DND-41 (cell line): ENCODE measurements around the gene FREM2.

ENCODE experiments used
- EZH2 ChIP-seq: IDR thresholded peaks from 3 replicates; pipeline ENCODE4 v1.6.1; 2012; ENCODE audit warnings: borderline replicate concordance, low read depth, mild to moderate bottlenecking, moderate library complexity, low read length, inconsistent platforms; ENCODE audit not compliant: severe bottlenecking
- TF ChIP-seq, protein P1 (sequence below): IDR thresholded peaks from 2 replicates; pipeline ENCODE4 v1.5.1; 2012; ENCODE audit warnings: borderline replicate concordance, low read length, moderate library complexity, mild to moderate bottlenecking; ENCODE audit not compliant: poor library complexity, severe bottlenecking; ENCODE audit errors: extremely low read depth

DNA sequence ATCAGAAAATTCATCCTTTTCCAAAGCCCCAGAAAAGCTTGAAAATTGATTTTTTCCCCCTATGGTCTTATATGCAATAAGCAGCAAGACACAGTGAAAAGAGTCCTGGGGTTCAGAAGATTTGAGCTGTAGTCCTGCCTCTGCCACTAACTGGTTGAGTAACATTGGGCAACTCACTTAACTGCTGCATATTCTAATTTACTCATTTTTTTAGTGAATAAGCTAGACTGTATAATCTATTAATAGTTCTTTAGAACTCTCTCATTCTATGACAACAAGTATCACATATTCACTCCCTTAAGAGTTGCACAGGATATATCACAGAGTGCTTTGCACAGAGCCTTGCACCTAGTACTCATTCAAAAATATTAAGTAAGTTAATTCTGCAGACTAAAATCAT is 192.9 kb downstream of the FREM2 start:
- TF ChIP-seq, protein P1, sequence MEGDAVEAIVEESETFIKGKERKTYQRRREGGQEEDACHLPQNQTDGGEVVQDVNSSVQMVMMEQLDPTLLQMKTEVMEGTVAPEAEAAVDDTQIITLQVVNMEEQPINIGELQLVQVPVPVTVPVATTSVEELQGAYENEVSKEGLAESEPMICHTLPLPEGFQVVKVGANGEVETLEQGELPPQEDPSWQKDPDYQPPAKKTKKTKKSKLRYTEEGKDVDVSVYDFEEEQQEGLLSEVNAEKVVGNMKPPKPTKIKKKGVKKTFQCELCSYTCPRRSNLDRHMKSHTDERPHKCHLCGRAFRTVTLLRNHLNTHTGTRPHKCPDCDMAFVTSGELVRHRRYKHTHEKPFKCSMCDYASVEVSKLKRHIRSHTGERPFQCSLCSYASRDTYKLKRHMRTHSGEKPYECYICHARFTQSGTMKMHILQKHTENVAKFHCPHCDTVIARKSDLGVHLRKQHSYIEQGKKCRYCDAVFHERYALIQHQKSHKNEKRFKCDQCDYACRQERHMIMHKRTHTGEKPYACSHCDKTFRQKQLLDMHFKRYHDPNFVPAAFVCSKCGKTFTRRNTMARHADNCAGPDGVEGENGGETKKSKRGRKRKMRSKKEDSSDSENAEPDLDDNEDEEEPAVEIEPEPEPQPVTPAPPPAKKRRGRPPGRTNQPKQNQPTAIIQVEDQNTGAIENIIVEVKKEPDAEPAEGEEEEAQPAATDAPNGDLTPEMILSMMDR: no peak
- TF ChIP-seq EZH2: no peak
